NCI-H510A treated with DMSO at 0.1 percent for 48 hours (cell line): ENCODE data around the gene KRT31.
A peak's percentile ranks its signal among the peaks of the same experiment; 100 is the strongest.
"Not testable (repeated sequence)": the region's sequence is repeated elsewhere in the genome, so short reads cannot be mapped to it uniquely, and the experiment has no call there.

Experiments used
- DNase-seq: peaks from one replicate; lab custom pipeline; 2025; lab: John Stamatoyannopoulos, UW

KRT31 gene

DNA sequence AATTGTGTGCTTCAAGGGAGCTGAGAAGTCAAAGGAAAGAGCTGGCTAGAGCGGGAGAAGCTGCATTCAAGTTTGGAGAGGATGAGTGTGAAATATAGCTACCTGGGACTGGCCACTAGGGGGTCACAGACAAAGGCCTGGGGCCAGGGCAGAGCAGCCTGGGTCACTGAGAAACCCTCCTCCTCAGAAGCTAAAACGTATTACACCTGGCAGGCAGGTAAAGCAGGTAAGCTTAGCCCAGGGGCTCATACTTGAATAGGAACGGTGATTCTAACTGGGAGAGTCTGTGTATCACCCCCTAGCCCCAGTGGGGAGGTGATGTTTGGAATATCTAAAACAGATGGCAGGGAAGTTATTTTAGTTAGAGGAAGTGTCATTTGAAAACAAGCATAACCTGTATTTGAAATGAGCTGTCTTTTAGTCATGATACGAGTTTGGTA lies 20.2 kb upstream of the KRT31 start:
- peak; percentile 64 for DNase-seq

DNA sequence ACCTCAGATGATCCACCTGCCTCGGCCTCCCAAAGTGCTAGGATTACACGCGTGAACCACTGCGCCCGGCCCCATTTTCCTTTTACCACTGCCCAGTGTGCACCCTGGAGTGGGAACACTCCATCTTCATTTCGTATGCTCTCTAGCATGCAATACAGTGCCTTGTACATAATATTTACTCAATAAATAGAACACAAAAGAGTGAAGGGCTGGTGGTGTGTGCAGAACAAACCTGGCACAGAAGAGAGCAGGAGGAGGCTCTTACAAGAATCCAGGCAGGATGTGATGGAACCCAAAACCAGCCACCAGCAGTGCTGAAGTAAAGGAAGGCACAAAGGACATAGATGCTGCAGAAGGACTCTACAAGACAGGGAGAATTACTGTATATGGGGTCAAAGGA lies 19.7 kb upstream of the KRT31 start:
- DNase-seq: no peak

DNA sequence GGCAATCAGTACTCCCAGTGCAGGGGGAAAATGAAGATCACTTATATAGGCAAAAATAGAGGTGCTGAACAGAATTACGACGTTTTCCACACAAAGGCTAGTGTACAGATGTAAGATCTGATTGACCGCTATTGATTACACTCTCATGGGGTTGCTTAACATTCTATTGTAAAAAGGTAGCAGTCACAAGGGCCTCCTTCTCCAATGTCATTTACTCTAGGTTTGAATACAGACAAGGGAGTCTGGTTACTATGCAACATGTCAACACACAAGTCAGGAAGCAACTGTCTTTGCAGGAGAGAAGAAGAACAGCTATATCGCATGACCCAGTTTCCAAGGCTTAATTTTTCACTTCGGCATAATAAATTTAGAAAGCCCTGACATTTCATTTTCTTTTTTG lies 19.1 kb upstream of the KRT31 start:
- DNase-seq: no peak

DNA sequence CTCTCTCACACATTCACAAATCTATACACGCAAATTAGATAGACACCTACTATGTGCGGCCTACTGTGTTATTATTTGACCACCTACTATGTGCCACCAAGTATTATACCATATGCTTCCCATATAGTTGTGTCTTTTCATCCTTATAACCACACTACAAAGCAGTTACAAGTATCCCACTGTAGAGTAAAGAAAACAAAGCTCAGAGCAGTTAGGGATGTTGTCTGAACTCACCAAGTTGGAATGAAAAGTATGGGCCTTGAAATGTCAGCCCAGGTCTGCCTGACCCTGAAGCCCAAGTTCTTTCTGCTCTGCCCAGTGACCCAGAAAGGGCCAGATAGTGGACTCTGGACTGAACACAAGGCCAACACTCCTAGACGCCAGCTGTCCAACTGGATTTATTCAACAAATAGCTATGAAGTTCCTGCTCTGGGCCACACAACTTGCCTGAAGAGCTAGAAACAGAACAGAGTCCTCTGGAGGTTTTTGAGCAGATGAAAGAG lies 18.5 kb upstream of the KRT31 start:
- no peak for DNase-seq

DNA sequence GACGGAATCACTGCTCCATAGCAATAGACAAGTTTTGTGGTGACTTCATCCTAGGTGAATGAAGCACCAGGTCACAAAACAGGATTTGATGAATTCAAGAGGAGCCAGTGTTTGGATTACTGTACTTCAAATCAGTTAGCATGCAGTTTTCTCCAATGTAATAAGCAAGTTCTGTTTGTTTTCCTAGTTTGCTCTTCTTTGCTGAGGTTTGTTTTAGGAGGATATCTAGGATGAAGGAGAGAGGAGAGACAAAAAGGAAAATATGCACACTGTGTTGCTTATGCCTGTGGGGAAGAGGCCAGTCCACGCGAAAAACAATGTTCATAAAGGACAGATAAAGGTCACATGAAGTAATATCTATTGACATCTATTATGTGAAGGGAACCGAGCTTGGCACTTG lies 18.0 kb upstream of the KRT31 start:
- DNase-seq: peak; percentile 33

DNA sequence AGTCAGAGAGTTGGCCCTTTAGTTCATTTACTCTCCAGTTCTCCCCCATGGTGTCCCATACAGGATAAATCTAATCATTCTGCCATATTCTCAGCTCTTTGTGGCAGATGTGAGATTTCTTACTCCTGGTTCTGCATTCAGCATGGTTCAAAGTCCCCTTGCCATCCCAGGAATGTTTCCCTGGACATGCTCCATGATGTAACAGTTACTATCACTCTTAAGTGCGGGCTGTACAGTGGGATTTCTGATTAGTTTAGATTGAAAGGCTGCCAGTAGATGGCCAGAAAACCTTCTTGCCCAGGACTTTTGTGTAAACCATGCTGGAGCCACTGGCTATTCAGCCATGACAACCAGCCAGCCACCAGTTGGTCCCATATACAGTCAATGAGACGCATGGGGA lies 16.6 kb upstream of the KRT31 start:
- DNase-seq: no peak

DNA sequence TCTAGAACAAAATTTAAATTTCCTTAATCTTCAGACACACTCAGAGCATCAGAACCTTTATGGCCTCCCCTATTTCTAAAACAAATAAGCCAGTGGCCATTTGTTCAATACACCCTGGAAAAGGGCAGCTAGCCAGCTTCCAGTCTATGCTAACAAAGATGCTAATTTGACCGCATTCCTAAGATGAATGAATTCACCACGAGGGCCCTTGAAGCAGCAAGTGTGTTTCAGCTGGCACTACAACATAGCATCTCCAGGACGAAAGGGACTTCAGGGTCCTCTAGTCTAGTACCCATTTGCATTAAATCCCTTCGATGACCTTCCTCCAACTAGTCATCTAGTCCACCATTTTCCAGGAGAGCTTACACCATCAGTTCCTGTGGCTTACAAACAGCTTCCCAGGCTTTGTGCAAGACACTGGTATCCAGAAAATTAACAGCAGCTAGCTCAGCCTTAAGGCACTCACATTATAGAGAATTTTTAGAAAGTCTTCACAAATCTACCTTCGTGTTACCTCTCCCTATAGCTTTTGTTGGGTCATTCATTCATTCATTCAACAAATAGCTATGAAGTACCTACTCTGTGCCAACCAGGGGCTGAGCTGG lies 16.0 kb upstream of the KRT31 start:
- no peak for DNase-seq

DNA sequence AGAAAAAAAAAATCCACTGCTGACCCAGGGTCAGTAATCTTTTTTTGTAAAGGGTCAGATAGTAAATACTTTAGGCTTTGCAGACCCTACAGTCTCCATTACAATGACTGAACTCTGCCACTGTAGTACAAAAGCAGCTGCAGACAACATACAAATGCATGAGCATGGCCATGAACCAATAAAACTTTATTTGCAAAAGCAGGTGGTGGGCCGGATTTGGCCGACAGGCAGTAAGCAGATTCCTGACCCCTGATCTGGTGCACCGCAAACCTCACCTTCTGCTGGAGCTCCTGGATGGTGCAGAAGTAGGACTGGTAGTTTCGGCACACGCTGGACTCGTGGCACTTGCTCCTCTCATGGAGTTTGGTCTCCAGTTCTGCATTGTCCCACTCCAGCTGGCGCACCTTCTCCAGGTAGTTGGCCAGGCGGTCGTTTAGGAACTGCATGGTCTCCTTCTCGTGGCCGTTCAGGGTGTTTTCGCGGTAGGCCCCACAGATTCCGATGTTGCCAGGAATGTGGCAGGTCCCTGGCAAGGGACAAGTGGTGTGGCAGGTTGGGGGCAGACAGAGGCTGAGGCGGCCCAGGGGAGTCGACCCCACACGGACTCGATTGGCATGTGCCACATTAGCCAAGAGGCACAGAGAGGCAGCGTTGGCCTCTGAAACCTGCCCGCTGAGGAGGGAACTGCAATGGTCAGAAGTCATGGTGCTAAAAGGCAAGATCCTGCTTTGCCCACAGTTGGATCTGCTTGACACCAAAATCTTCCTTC lies 13.8 kb upstream of the KRT31 start:
- DNase-seq: no peak

DNA sequence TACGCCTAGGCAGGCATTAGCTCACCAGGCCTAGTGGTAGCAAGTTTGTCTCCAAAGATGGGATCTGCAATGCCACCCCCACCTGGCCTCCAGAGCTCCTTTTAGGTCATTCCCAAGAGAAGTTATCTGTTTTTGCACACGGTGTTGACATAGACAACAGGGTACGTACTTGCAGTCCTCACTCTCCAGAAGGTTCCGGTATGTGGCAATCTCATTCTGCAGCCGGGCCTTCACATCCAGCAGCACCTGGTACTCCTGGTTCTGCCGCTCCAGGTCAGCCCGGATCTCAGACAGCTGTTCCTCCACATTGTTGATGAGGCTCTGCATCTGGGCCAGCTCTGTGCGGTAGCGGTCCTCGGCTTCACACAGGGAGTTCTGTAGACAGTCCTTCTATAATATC lies 9.8 kb upstream of the KRT31 start:
- no peak for DNase-seq

DNA sequence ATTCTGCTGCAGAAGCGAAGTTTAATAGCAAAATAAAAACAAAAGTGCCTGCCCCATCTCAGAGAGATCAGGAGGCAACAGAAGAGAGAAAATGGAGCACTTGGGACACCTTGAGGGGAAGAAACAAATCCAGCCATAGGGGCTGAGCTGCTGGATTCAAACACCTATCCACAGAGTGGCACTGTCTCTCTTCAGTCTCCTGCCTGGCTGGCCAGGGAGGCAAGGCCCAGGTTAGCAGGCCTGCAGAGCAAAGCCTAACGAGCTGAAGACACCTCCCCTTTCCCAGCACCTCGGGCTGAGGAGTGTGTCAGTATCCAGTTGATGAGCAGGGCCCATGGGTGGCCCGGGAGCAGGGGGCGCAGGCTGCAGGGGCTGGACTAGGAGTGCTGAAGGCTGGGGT lies 8.8 kb upstream of the KRT31 start:
- no peak for DNase-seq

DNA sequence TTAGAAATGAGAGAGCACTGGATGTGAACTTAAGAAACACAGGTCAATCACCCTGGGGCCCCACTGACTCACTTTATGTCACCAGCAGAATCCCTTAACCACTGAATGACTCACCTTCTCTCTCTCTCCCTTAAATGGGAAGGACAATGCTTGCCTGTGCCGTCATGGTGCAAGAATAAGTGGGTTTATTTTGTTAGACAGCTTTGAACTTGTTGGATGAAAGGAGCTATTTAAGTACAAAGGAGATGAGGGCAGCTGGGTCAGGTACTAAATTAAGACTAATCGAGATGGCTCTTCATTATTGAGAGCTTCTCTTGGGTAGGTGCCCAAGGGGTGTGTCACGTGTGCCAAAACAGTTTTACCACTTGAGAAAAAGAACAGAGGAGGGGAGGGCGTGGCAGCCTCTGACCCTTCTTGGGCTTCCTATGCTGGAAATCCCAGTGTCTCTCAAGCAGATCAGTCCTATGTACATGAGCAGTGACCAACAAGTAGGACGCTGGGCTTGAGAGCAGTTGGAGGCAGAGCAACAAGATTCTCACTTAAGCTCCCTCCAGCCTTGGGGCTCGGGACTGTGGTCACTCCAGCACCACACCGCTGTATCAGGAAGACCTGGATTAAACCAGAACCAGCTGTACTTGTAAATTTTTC lies 6.7 kb upstream of the KRT31 start:
- peak; percentile 81 for DNase-seq

DNA sequence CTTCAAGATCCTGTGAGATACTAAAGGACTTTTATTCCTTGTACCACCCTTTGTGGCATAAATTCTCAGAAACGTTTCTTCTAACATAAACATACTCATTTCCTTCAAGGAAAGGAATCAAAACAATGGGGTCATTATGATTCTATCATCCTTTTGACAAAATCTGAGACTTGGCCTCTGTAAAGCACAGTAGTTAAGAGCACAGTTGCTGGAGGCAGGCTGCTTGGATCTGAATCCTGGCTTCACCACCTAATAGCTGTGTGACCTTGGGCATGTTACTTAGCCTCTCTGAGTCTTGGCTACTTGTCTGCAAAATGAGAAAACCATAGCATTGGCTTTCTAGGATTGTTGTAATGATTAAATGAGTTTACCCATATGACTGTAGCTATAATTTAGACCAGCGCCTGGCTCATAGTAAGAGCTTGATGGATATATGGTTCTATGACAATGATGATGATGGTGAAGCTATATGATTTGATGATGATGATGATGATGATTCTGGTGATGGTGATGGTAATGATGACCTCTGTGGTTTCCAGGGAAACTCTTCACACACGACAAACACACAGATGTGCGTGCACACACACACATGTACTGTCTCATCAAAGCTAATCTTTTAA lies 6.1 kb upstream of the KRT31 start:
- no peak for DNase-seq

DNA sequence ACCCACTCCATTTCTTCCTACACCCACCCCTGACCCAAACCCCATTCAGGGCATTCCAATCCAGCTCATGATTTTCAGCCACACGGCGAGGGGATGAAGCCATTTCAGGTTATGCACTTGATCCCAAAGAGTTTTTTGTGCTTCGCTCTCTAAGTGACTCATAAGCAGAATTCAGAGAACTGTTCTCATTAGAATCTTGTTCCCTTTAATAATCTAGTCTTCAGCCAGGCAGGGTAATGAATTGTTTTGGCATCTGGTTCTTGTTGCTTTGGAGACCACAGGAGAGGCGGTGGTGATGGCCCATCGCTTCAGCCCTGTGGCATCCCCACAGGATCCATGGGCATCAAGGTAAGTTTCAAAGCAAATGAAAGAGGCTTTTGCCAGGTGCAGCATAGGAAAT lies 4.8 kb upstream of the KRT31 start:
- no peak for DNase-seq

DNA sequence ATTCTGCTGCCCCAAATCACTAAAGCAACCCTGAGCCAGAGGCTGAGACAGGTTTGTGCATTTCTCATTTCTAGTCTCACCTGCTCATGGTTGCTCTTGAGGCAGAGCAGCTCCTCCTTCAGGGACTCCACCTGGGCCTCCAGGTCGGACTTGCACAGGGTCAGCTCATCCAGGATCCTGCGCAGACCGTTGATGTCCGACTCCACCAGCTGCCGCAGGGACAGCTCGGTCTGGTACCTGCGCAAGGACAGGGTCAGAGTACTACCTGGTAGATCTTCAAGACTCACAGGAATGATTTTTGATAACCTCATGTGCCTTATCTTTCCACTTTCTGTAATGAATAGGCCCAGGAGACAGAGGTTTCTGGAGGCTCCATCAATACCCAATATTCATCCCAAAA lies 1.1 kb downstream of the KRT31 start:
- DNase-seq: no peak

DNA sequence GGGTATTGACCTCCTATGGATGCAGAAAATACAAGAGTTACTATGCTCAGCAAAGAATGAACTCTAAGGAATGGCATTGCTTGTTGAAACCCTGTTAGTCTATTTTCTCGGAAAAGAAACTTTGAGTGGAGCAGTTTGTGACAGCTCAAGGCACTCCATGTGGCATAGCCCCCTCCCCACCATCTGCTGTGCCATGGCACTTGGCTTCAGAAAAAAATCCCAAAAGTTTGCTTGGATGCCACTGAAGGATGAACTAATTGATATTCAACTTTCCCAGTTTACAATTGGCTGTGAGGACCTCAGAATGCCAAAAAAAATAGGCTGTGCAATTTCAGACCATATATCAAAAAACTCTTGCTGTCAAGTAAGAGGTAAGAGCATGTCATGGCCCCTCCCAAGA lies 1.8 kb downstream of the KRT31 start:
- DNase-seq: no peak

DNA sequence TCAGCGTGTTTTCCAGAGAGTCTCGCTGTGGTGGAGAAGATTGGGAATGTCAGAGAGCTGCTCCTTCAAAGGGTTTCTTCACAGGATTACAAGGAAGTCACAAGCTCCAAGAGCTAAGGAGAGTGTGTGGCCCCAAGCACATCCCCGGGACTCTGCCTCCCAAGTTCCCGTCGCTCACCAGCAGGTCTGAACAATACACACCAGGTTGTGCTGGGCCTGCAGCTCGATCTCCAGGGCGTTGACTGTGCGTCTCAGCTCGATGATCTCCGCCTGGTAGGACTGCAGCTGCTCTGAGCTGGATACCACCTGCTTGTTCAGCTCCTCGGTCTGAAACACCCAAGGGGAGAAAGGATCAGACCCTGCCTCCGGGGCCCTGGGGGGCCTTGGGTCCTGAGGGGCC lies 2.4 kb downstream of the KRT31 start:
- not testable (repeated sequence) for DNase-seq

DNA sequence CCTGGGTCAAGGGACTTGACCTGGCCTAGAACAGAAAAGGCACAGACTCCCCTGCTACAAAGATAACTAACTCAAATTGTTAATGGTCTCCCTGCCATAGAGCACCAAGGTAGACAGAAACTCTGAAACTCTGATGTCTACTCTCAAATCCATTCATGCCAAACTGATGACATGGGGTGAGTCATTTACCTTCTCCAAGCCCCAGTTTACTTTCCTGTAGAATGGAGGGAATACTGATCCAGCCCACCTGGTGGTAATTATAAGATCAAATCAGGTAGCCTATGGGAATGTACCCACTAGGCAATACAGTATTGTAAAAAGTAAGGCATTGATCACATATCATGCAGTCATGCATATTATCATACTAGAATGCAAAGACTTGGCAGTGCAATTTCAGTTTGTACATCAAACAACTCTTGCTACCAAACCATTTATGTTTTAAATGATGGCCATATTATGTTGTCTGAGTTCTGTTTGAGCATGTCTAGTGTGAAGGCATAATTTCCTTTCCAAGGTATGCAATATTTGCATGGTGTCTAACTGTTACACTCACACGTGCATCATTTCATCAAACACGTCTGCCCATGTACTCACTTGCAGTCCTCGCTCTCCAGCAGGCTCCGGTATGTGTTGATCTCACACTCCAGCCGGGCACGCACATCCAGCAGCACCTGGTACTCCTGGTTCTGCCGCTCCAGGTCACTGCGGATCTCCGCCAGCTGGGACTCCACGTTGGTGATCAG lies 3.0 kb downstream of the KRT31 start:
- DNase-seq: no peak

DNA sequence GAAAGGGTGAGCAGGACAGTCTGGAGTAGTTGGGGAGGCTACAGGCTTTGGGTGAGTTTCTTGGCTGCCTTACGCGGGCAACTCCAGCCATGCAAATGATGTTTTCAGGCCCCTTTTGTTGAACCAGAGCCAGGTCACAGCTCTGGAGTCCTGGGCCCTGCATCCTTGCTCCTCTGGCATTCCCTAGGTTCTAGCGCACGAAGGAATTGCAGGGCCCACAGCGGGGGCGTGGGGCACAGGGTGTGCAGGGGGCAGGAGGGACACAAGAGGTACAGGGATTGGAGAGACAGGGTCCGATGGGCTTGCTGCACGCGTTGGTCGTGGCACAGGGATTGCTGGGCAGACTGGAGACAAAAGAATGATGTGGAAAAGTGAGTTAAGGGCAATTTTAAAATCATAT lies 3.6 kb downstream of the KRT31 start:
- DNase-seq: no peak

DNA sequence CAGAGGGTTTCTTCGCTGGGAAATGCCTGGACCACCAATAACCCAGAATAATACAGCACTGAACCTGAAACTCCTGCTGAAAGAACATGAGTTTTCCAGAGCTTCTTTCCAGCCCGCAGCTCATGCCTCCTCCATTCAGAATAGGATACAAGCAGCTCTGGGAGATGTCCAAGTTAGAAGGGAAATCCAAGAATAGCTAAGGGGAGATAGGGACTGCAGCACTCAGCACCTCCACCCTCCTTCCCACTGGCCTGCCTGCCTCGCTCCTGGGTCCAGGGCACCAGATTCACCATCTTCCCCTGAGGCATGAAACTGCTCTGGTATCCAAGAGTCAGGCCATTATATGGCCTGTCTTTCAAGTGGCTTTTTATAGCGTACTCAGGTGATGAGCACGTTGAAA lies 4.1 kb downstream of the KRT31 start:
- no peak for DNase-seq

DNA sequence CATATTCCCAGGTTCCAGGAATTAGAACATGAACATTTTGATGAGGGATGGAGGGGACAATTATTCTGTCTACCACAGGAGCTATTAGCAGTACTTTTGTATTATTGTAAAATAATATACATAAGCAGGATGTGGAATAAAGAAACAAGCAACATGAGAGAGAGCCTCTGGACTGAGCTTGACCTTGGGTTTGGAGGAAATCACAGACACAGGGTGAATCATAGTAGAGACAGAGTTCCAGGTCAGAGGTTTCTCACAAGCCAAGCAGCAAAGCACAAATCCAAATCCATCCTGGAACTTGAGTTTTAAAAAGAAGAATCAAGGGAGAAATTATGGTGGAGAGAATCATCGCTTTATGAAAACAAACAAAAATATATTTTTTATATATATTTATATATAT lies 5.1 kb downstream of the KRT31 start:
- DNase-seq: no peak

DNA sequence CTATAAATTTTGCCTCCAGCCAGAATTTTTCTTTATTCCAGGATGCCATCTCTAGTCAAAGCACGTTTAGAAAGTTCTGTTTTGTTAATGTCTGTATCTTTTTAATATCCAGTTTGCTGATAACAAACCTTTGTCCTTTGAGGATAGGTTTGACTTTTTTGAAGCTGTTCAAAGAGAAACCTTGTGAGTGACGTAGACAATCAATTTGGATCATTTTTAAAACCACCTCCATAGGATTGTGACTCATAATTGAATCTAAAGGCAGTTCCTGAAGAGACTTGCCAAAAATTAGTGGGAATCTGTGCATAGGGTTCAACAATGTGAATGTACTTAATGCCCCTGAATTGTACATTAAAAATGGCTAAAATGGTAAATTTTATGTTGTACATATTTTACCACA lies 5.9 kb downstream of the KRT31 start:
- DNase-seq: no peak

DNA sequence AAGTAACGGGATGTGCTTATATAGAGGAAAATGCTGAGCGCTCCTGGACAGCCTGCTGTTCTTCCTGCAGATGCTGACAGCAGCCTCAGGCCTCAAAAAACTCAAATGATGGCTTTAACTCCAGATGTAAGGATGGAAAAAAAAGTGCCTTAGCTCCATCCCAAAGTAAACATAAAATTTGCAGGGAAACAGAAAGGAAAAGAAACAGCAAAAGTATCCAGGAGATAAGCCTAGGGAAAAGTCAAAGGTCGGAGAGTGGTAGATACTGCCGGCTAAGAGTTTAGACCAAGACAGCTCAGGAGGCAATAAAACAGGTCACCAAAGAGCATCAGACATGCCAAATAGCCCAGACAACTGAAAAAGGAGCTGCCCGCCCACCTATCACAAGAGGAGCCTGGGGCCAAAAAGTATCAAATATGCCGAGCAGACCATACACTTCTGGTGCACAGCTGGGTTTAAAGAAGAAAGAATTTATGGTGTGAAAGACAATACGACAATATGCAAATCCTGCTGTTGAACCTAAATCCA lies 6.9 kb downstream of the KRT31 start:
- no peak for DNase-seq
